ENCODE results near the gene AMPD3.

AMPD3 gene

GRCh38 chr11:10503777-10504480, 48.9 kb downstream of the AMPD3 start:
- no peak for DNase-seq (ENCODE audit: low spot score)

GRCh38 chr11:10504490-10504889, 49.4 kb downstream of the AMPD3 start:
- no peak for DNase-seq (ENCODE audit: low spot score)

GRCh38 chr11:10505278-10506007, 50.4 kb downstream of the AMPD3 start:
- DNase-seq (ENCODE audit: low spot score): no peak

GRCh38 chr11:10506008-10506370, 50.9 kb downstream of the AMPD3 start:
- DNase-seq (ENCODE audit: low spot score): no peak

GRCh38 chr11:10511181-10511621, 56.1 kb downstream of the AMPD3 start:
- DNase-seq (ENCODE audit: low spot score): no peak

- no peak for DNase-seq (ENCODE audit: low spot score)
Observed at GRCh38 chr11:10514202-10514601, 59.1 kb downstream of the AMPD3 start.

- DNase-seq (ENCODE audit: low spot score): no peak
Observed at GRCh38 chr11:10514709-10515108, 59.6 kb downstream of the AMPD3 start.

GRCh38 chr11:10515418-10515817, 60.4 kb downstream of the AMPD3 start:
- no peak for DNase-seq (ENCODE audit: low spot score)

GRCh38 chr11:10518123-10518522, 63.1 kb downstream of the AMPD3 start:
- no peak for DNase-seq (ENCODE audit: low spot score)

- DNase-seq (ENCODE audit: low spot score): peak; percentile 63
Observed at GRCh38 chr11:10518891-10519290, 63.8 kb downstream of the AMPD3 start.

GRCh38 chr11:10519630-10520029, 64.6 kb downstream of the AMPD3 start:
- DNase-seq (ENCODE audit: low spot score): no peak

- no peak for DNase-seq (ENCODE audit: low spot score)
Observed at GRCh38 chr11:10520562-10520961, 65.5 kb downstream of the AMPD3 start.

GRCh38 chr11:10522276-10522675, 67.2 kb downstream of the AMPD3 start:
- peak; percentile 78 for DNase-seq (ENCODE audit: low spot score)

- no peak for DNase-seq (ENCODE audit: low spot score)
Observed at GRCh38 chr11:10522921-10523320, 67.9 kb downstream of the AMPD3 start.

GRCh38 chr11:10524471-10524870, 69.4 kb downstream of the AMPD3 start:
- DNase-seq (ENCODE audit: low spot score): no peak

GRCh38 chr11:10526974-10527918, 72.2 kb downstream of the AMPD3 start:
- DNase-seq (ENCODE audit: low spot score): peak; percentile 90

- no peak for DNase-seq (ENCODE audit: low spot score)
Observed at GRCh38 chr11:10528121-10528520, 73.1 kb downstream of the AMPD3 start.

- no peak for DNase-seq (ENCODE audit: low spot score)
Observed at GRCh38 chr11:10529279-10529678, 74.2 kb downstream of the AMPD3 start.

GRCh38 chr11:10532526-10532925, 77.5 kb downstream of the AMPD3 start:
- no peak for DNase-seq (ENCODE audit: low spot score)

- no peak for DNase-seq (ENCODE audit: low spot score)
Observed at GRCh38 chr11:10533323-10533722, 78.3 kb downstream of the AMPD3 start.

- DNase-seq (ENCODE audit: low spot score): no peak
Observed at GRCh38 chr11:10534316-10534715, 79.3 kb downstream of the AMPD3 start.

- no peak for DNase-seq (ENCODE audit: low spot score)
Observed at GRCh38 chr11:10537600-10537999, 82.5 kb downstream of the AMPD3 start.

GRCh38 chr11:10538924-10539323, 83.9 kb downstream of the AMPD3 start:
- no peak for DNase-seq (ENCODE audit: low spot score)
